Activated CD4-positive, CD25-positive, alpha-beta regulatory T cell treated with anti-CD3 and anti-CD28 coated beads, Interleukin-2, amount 50 U/mL, for 24 hours (primary cell): ENCODE results near the gene FHOD3.

Experiments used
- ATAC-seq, 2 donors: fragments of 150-1000 bp; cut with Tn5 transposase; one replicate each; pipeline ENCODE4 v1.10.0; 2021; ENCODE audit warnings: mild to moderate bottlenecking in 1 of 2, moderate library complexity in 1 of 2

FHOD3 gene

GRCh38 chr18:36387310-36387709 lies 89.8 kb downstream of the FHOD3 start:
- ATAC-seq = no peak

DNA sequence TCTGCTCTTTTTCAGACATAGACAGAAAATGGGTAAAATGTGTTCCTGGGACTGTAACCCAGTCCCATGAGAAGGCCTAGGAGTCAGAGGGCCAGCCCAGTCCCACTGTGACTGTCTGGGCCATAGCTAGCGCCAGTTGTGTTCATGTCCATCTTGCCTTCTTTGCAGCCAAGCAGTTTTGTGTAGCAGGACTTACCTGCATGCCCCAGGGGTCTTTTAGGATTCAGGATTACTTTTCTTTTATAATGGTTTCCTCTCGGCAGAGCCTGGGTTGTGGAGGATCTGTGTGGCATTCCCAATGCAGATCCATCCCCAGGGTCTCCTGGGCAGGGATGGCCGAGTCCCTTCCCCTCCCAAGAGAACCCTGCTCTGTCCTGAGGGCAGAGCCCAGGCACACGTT lies 90.8 kb downstream of the FHOD3 start:
- no peak for ATAC-seq

DNA sequence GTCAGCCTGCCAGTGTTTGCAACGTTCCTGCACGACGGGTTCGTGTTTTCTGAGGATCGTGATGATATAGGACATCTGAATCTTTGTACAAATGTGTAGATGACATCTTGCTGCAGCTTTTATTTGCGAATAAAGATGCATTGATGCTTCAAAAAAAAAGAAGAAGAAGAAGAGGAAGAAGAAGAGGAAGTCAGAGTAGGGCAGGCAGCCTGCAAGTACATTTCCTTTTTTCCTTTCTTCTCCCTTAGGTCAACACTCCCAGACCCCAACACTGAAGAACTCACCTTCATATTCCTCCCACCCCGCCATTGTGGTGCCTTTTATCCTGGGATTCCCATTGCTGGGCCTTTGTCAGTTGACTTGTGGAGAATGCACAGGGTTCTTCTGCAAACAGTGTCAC lies 91.5 kb downstream of the FHOD3 start:
- no peak for ATAC-seq

GRCh38 chr18:36389811-36390581 lies 92.5 kb downstream of the FHOD3 start:
- ATAC-seq = no peak

DNA sequence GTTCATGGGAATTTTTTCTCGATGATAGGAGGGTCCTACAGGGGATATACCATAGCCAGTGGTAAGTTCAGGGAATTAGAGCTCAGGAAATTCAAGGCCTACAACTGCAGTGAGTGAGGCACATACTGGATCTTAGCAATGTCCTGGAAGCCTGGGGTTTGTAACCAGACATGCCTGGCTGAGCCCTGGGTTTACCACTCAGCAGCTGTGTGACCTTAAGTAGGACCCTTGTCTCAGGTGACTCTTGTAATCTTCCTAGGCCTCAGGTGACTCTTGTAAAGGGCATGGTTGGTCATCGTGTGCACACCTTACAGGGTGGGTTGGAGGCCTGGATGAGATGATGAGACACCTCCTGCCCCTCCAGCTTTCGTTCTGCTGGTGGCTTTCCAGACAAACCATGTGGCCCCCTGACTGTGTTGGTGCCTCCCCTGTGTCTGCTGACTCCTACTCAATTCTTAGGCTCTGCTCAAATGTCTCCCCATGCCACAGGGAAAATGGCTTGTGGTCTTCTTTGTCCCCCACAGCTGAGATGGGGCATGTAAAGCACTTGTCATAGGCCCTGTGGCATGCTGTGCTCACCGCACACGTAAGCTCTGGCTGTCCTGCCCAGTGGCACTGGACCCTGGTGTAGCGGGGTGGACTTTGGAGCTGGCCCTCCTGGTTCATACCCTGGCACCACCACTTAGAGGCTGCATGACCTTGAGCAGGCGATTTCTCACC lies 94.1 kb downstream of the FHOD3 start:
- ATAC-seq = no peak

DNA sequence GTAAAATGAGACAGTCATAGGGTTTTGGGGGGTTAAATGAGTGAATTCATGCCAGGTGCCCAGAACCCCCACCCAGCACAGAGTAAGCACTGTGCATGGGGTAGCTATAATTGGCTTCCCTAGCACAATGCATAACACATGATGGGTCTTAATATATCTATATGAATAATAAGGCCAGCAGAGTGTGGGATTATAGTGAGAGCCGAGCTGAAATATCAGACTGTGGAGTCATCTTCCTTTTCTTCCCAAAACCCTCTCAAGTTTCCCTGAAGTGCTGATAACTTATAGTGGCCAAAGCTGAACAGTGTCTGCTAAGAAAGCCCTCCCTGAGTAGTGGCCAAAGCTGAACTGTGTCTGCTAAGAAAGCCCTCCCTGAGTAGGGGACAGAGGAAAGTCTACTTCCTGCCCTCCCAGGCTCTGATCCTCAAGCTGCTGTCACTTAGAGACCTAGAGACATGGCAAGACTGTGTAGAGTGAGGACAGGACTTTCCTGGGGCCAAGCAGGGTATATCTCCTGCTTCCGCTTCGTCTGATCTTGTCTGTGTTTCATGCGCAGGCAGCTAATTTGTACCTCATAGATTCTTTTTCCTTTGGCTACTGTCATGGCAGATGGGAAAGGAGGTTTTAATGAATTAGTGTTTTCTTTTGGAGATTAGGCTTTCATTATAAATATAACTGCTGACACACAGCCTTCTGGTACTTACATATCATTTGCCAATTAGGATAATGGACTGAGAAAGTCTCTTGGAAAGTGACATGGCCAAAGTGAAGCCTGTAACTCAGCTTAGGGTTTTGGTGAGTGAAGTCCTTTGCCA lies 94.9 kb downstream of the FHOD3 start:
- no peak for ATAC-seq

- ATAC-seq = no peak
These were observed 95.4 kb downstream of the FHOD3 start for GRCh38 chr18:36392979-36393287.

- ATAC-seq = no peak
These were observed 97.0 kb downstream of the FHOD3 start for GRCh38 chr18:36394486-36394885.

DNA sequence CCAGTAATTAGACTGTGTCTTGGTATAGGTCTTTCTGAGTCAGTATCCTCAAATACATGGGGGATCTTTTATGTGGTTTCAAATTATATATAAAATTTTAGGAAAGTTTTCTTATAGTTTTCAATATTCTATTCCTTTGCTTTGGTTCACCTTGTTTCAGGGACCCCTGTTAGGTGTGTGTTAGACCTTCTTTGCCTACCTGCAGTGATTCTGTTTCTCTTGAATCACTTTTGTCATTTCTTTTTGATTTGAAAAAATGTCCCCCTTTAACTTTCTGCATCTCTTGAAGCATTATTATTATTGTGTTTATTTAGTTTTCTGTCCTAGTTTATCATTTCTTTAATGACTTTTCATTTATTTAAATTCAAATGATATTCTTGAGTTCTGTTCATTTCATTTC lies 98.7 kb downstream of the FHOD3 start:
- no peak for ATAC-seq

GRCh38 chr18:36397033-36397432 lies 99.5 kb downstream of the FHOD3 start:
- no peak for ATAC-seq

GRCh38 chr18:36398419-36398818 lies 100.9 kb downstream of the FHOD3 start:
- ATAC-seq = no peak

- no peak for ATAC-seq
These were observed 101.5 kb downstream of the FHOD3 start for GRCh38 chr18:36399055-36399454.

GRCh38 chr18:36401462-36401861 lies 103.9 kb downstream of the FHOD3 start:
- no peak for ATAC-seq

GRCh38 chr18:36402765-36403396 lies 105.4 kb downstream of the FHOD3 start:
- ATAC-seq = no peak

GRCh38 chr18:36403896-36404820 lies 106.6 kb downstream of the FHOD3 start:
- no peak for ATAC-seq

DNA sequence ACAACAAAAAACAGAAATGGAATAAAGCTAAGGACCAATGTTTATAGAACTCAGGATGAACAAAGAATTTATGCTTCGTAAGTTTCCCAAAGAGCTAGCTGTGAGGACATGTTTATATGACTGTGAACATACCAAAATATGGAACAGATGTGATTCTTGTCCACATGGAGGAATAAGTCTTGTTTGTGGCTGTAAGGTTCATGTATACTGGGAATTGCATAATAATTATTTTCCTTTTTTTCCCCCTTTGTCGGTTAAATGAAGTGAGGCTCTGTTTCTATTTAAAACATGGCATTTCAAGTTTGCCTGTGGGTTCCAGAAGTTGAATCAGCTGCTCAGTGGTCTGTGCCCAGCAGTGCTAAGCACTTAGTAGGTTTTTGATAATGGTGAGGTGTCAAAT lies 108.1 kb downstream of the FHOD3 start:
- no peak for ATAC-seq

GRCh38 chr18:36406805-36407204 lies 109.3 kb downstream of the FHOD3 start:
- ATAC-seq = no peak

DNA sequence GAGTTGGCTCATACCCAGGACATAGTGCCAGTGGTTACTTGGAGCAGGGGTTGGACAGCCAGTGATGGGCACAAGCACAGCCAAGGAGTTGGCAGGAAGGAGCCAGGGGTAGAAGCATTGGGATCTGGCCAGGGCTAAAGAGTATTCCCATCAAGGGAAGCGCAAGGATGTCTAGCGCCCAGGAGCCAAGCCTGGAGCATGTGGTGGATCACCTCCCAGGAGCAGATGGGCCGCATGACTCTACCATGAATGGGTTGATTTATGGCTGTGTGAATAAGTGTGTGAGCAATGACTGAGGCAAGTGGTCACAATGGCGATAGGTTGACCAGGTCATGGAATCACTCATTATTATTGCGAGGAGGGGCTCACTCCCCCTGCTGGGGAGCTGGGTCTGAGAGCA lies 111.1 kb downstream of the FHOD3 start:
- no peak for ATAC-seq

DNA sequence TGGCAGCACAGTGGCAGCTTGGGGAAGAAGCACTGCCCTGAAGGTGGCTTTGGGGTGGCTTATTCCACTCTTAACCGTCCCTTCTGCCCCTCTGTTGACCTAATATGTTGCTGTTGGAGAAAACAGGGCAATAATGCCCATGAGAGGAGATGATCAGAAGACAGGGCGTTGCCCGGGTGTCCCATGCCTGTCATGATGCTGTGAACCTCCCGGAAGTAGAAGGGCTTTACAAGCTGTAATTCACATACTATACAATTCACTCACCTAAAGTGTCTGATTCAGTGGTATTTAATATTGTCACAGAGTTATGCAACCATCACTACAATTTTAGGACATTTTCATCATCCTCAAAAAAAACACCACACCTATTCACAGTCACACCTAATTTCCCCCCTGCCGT lies 112.3 kb downstream of the FHOD3 start:
- no peak for ATAC-seq

DNA sequence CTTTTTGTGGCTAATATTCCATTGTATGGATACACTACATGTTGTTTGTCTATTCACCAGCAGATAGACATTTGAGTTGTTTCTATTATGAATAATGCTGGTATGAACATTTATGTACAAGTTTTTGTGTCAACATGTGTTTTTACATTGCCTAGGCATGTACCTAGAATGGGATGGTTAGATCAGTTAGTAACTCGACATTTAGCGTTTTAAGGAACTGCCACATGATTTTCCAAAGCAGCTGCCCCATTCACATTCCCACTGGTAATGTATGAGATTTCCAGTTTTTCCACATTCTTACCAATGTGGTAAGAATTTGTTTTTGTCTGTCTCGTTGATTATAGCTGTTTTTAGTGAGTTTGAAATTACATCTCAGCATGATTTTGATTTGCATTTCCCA lies 112.8 kb downstream of the FHOD3 start:
- no peak for ATAC-seq

DNA sequence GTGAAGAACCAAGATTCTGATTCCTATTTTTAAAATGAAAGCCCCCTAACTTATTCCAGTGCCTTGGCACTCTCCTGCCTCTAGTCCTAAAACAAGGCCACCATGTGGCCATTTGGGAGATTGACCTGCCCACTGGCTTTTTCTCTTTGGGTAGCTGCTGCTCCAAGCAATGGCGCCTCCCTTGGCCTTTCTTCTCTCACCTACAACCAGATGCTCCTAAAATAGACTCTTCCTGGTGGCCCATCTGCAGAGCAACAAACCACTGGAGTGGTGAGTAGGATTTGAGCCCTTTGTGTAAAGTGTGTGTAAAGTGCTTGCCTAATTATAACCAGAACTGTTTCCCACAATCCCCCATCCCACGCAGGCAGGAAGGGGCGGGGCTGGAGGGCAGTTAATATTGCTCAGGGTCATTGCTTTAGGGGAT lies 114.2 kb downstream of the FHOD3 start:
- ATAC-seq = no peak

DNA sequence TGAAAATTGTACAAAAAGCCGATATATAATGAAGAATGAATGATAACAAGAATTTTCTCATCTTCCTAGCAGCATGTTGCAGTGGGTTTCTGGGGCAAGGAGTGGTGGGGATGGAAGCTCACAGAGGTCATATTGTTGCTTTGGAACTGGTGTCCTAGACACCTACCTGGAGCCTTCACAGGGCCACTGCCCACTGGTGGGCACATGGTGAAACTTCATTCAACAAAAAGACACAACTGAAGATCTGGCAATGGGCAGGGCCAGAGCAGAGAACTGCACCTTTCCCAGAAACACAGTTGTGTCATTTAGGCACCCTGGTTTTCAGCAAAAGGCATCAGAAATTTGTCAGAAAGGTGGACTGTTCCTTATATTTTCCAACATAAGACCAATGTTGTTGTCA lies 115.3 kb downstream of the FHOD3 start:
- ATAC-seq = no peak
